Limb (tissue), 2 donors: Measurements from ENCODE around the gene HMG20A.
"Not testable (repeated sequence)": the region's sequence is repeated elsewhere in the genome, so short reads cannot be mapped to it uniquely, and the experiment has no call there.

Source experiments
- DNase-seq, 2 donors: peaks; one replicate each; pipeline ENCODE4 v3.0.0-alpha.2; 2016; ENCODE audit errors: extremely low spot score in 2 of 2

Gene HMG20A

DNA sequence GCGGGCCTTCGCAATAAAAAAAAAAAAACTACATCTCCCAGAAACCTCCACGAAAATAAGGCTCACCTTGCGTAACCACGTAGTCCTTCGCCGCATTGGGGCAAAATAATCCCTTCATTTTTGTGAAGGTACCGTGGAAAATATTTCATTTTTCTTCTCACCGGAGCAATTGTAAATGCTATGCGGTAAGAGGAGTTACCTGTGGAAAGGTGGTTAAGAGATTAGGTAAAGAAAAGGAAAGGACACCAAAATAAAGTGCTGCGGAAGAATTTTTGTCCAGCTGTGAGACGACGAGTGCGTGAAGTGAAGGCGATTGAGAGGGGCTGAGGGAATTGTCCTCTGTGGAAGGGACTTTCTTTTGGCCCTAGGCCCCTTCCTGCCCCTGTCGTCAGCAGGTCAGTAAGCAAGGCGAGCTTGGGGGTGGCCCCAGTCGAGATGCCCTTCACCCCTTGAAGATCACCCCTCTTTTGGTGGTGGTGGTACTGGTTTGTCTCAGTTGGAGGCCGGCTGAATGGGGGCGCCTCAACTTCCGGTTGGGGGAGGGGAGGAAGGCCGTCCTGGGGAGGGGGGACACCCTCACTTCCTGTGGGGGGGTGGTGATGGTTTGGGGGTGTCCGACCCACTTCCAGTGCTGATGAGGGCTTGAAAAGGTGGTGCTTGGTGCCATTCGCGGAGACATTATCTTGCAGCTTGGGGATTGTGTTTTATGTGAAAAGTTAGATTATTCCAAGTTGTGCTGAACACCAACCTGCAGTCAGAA lies at the start of gene HMG20A:
HMG20A (plus strand) TSS at position 279 of the 760 bp plus-strand sequence. CDS start 37,520 bp downstream, outside the sequence.
- peak; percentile 90 for DNase-seq

DNA sequence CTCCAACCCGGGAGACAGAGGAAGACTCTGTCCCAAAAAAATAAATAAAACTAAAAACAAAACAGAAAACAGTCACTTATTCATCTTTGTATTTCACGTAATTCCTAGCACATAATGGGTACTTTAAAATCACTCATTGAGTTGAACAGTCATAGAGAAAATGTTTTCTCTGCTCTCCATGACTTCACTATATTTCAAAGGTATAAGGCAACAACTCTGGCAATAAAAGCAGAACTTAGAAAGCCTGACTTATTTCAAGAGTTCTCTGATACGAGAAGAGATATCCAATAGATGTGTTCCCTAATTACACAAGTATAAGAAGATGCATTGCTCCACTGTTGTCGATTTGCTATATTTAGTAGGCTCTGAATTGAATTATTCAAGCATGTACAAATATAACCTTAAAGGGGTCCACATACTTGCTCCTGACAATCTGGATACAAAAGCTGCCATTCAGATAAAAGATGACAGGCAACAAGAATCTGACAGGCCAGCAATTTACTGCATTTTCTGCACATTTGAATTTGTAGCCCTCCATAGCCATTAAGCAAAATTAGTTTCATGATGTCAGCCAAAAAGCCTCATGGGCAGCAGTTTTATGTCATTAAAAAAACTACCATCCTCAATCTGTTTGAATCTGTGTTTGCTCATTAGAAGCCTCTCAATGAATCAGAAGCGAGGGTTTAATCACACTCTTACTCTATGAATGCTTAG lies 48.7 kb upstream of the HMG20A start:
- DNase-seq, result no peak

DNA sequence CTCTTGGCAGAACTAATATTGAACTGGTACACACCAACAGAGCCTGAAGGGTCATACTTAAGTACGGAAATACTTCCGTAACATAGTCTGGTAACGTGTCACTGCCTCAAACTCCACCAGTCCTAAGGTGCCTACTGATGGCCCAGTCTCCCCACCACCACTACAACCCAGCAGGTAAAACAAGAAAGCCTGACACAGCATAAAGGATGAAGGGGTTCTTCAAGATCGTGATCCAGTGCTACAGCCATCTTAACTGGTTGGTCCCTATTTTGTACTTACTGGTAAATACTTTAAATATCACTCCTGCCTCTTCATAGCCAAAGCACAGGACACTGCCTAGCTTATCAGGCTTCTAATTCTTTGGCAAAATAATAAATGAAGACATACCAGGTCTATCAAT lies 47.2 kb upstream of the HMG20A start:
- DNase-seq, result no peak

GRCh38 chr15:77375133-77375532 lies 45.6 kb upstream of the HMG20A start:
- no peak for DNase-seq

- DNase-seq, result no peak
Measured at GRCh38 chr15:77376770-77377169, 43.9 kb upstream of the HMG20A start.

GRCh38 chr15:77380033-77380432 lies 40.7 kb upstream of the HMG20A start:
- DNase-seq, result no peak

DNA sequence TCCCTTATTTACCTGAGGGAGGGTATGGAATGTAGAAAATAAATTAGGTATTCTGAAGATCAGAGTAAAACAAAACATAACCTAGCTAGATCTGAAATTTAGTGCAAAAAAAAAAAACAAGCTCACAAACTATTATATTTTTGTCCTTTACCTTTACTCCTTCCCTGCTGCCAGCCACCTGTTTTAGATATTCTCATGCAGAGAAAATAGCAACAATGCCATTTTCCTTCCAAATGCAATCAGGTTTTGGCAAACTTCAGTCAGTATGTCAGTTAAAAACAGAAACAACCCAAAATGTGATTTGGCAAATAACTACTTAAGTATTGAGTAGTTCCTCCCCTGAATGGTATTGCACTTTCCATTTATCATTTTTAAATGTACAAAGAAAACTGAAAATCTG lies 36.6 kb upstream of the HMG20A start:
- no peak for DNase-seq

DNA sequence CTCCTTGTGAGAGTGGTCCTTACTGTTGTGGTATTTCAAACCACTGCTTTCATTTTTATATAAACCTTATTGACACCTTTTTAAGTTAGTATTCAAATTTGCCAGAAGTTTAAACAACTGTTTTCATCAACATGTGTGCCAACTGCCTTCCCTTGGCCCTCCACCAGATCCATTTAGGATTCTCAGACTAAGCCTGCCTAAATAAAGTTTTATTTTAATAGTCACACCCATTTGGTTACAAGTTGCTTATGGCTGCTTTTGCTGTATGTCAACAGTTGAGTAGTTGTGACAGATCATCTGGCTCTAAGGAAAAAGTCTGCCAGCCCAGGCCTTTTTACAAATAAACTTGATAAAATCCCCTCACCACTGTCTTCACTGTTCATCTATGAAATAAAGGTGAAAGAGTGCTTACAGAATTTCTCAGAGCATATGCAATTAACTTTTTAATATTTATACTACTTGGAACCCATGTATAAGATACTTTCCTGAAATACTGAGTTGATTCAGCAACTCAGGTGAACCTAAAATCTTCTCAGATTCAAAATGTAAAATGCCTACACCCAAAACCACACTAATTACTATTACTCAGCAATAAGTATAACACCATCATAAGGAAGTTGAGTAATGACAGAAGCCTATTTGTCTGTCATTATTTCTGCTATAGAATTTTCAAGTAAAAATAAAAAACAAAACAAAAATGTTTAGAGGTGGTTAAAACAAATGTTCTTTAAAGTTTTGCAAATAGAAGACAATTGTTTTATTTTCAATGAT lies 35.9 kb upstream of the HMG20A start:
- DNase-seq, result no peak

DNA sequence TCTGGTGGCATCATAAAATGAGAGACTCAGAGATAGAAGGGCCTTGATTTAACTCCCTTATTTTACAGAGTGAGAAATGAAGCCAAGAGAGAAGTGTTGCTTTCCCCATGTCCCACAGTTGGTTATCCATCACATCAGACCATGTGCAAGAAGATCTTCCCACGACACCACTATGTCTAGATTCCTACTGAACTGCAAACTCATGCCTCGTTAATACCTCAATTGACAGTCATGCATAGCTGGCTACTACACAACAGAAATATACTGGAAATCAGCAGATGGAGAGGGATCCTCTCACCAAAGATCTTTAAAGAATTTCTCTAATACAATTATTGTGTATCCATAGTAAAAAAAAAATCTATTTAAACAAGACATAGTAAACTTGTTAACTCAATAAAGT lies 34.1 kb upstream of the HMG20A start:
- DNase-seq, result no peak

- no peak for DNase-seq
Measured at GRCh38 chr15:77387365-77388105, 33.2 kb upstream of the HMG20A start.

DNA sequence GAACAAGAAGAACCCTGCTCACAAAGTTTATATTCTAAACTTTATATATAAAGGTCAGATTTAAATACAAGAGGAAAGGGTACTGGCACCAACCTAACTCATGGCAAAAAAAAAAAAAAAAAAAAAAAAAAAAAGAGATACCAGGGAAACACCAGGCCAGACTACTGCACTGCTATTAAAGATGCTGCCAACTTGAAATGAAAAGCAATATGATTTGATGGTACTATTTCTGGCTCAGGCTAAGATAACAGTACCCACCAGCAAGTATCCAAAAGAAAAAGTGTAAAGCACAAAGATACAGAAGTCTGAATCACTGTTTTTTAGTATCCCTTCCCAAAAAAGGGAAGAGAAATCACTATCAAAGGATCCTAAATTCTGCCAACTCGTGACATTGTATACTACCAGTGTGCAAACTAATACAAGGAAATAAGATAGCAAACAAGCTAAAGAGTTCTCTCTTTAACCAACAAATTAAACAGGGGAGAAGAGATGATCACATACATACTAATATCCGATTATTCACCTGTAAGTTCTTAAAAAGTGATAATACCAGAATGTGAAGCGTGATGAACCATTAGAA lies 29.2 kb upstream of the HMG20A start:
- DNase-seq, result no peak

DNA sequence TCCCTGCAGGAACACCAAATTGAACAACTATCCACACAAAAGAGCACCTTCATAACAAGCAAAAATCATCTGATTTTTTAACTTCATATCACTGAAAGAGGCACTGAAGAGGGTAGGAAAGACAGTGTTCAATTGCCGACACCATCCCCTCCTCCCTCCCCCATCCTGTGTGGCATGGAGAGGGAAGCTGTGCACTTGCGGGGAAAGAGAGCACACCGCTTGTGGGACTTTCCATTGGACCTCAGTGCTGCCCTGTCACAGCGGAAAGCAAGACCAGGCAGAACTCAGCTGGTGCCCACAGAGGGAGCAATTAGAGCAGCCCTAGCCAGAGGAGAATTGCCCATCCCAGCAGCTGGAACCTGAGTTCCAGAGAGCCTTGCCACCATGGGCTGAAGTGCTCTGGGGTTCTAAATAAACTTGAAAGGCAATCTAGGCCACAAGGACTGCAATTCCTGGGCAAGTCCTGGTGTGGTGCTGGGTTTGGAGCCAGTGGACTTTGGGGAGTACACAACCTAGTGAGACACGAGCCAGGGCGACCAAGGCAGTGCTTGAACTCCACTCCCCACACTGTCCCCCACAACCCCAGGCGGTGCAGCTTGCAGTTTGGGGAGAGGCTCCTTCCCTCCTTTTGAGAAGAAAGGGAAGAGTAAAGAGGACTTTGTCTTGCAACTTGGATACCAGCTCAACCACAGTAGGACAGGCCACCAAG lies 27.8 kb upstream of the HMG20A start:
- no peak for DNase-seq

- no peak for DNase-seq
Measured at GRCh38 chr15:77393471-77393840, 27.2 kb upstream of the HMG20A start.

DNA sequence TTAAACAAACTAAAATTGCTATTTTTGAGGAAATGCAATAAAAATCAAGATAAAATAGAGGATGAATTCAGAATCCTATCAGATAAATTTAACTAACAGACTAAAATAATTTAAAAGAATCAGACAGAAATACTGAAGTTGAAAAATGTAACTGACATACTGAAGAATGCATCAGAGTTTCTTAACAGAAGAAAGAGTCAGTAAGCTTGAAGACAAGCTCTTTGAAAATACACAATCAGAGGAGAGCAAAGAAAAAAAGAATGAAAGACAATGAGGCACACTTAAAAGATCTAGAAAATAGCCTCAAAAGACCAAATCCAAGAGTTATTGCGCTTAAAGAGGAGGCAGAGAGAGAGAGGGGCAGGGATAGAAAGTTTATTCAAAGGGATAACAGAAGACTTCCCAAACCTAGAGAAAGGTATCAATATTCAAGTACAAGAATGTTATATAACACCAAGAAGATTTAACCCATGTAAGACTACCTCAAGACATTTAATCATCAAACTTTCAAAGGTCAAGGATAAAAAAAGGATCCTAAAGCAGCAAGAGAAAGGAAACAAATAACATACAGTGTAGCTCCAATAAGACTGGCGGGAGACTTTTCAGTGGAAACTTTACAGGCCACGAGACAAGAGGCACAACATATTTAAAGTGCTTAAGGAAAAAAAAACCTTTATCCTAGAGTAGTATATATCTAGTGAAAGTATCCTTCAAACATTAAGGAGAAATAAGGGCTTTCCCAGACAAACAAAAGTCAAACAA lies 25.5 kb upstream of the HMG20A start:
- DNase-seq, result no peak

- no peak for DNase-seq
Measured at GRCh38 chr15:77396692-77397091, 24.0 kb upstream of the HMG20A start.

- DNase-seq, result no peak
Measured at GRCh38 chr15:77398927-77399326, 21.8 kb upstream of the HMG20A start.

- DNase-seq, result no peak
Measured at GRCh38 chr15:77400258-77400657, 20.4 kb upstream of the HMG20A start.

- DNase-seq, result no peak
Measured at GRCh38 chr15:77402740-77403379, 17.8 kb upstream of the HMG20A start.

DNA sequence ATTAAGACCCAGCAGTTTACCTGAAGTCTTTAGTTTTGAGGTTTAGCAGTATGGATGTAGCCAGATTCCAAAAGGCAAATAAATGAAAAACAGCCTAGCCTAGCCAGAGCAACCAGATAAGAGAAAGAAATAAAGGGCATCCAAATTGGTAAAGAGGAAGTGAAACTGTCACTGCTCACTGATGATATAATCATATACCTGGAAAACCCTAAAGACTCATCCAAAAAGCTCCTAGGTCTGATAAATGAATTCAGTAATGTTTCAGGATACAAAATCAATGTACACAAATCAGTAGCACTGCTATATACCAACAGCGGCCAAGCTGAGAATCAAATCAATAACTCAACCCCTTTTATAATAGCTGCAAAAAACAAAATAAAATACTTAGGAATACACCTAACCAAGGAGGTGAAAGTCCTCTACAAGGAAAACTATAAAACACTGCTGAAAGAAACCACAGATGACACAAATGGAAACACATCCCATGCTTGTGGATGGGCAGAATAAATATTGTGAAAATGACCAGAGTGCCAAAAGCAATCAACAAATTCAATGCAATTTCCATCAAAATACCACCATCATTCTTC lies 14.4 kb upstream of the HMG20A start:
- not testable (repeated sequence) for DNase-seq
